ENCODE results near the gene PDCD1.

DNA sequence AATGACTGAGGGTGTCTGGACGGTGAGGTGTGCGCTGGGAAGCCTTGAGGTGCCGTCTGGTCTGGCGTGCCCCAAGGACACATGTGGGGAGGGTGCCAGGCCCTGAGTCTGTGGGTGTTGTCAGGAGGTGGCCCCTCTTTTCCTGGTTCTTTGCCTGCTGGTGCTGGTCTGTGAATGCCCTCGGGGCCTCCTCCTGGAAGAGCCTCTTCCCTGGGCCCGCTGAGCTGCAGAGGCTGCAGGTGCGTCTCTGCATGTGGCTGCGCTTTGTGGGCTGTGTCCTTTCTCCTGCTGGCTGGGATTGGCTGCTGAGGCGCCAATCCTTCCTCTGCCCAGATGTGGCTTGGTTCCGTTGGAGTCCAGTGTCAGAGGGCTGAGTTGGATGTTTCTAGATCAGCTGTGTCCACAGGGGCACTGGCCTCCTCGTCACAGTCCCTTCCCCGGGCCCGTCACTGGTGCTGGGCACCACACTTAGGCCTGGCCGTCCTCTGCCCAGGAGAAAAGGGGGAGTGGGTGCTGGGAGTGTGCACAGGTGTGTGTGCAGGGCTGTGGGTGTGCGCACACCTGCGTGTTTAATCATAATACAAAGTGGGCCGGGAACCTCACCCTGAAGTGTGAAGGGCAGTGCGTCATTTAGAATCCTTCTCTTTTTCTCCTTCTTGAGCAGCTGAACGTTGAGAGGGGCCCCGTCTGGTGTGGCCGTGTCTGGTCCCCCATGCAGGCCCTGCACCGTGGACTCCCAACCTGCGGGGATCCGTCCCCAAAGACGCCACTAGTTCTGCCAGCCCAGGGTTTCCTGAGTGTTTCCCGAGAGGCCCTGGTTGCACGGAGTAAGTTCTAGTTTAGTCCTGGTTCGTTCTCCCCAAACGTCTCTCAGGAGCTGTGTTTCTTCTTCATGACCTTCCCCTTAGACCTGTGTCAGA lies 46.4 kb upstream of the PDCD1 start:
- TF ChIP-seq, protein P1, sequence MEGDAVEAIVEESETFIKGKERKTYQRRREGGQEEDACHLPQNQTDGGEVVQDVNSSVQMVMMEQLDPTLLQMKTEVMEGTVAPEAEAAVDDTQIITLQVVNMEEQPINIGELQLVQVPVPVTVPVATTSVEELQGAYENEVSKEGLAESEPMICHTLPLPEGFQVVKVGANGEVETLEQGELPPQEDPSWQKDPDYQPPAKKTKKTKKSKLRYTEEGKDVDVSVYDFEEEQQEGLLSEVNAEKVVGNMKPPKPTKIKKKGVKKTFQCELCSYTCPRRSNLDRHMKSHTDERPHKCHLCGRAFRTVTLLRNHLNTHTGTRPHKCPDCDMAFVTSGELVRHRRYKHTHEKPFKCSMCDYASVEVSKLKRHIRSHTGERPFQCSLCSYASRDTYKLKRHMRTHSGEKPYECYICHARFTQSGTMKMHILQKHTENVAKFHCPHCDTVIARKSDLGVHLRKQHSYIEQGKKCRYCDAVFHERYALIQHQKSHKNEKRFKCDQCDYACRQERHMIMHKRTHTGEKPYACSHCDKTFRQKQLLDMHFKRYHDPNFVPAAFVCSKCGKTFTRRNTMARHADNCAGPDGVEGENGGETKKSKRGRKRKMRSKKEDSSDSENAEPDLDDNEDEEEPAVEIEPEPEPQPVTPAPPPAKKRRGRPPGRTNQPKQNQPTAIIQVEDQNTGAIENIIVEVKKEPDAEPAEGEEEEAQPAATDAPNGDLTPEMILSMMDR (conservative IDR thresholded peaks at IDR 0.05 in 1 of 2, IDR thresholded peaks at IDR 0.05 in 1 of 2; ENCODE audit: low read depth in 1 of 2, low read length in 2 of 2), result no peak
- TF ChIP-seq EZH2 (IDR thresholded peaks at IDR 0.05; ENCODE audit: low read length, missing control alignments), result no peak
